Fibroblast of lung (primary cell): ENCODE results near the gene ESPN. TPM values are rescaled to one million over a fixed set of nuclear protein-coding genes. Genes with fewer than 3 reads are reported as not detected.
A peak's percentile ranks its signal among the peaks of the same experiment; 100 is the strongest.

Source experiments
- DNase-seq, 2 donors: peaks; one replicate each; pipeline versions ENCODE4 v3.0.0 to v3.0.0-alpha.2; 2010; ENCODE audit warnings: low read depth in 2 of 2
- H2AFZ ChIP-seq: 2 replicates; pipeline ENCODE4 v1.5.1; 2012; ENCODE audit warnings: low read length, control low read depth, inconsistent platforms
- H3K27ac ChIP-seq: 2 replicates; pipeline ENCODE4 v1.5.1; 2011; ENCODE audit warnings: low read length, control low read depth; ENCODE audit not compliant: insufficient read depth
- H3K27me3 ChIP-seq: 2 replicates; pipeline ENCODE4 v1.5.1; 2011; ENCODE audit warnings: mild to moderate bottlenecking, low read length; ENCODE audit not compliant: control insufficient read depth, insufficient read depth
- H3K36me3 ChIP-seq: 2 replicates; pipeline ENCODE4 v1.5.1; 2011; ENCODE audit warnings: low read length; ENCODE audit not compliant: control insufficient read depth, insufficient read depth
- H3K4me1 ChIP-seq: 2 replicates; pipeline ENCODE4 v1.5.1; 2011; ENCODE audit warnings: low read length; ENCODE audit not compliant: control insufficient read depth, insufficient read depth; ENCODE audit errors: extremely low read depth
- H3K4me2 ChIP-seq: 2 replicates; pipeline ENCODE4 v1.5.1; 2011; ENCODE audit warnings: low read length, control low read depth; ENCODE audit not compliant: insufficient read depth; ENCODE audit errors: extremely low read depth
- H3K4me3 ChIP-seq, 4 experiments: fragments of 200-600 bp in 1 of 4; sonication (generic) in 1 of 4; replicated peaks in 1 of 4; 2 replicates each; pipeline ENCODE4 v1.5.1; 2011 to 2016; ENCODE audit warnings: low read length in 4 of 4, low read depth in 3 of 4, mild to moderate bottlenecking in 3 of 4, control low read depth in 2 of 4, inconsistent platforms in 1 of 4, mixed read lengths in 1 of 4; ENCODE audit not compliant: insufficient read depth in 1 of 4; ENCODE audit errors: control extremely low read depth in 1 of 4
- H3K79me2 ChIP-seq: 2 replicates; pipeline ENCODE4 v1.5.1; 2012; ENCODE audit warnings: mild to moderate bottlenecking, low read length, inconsistent platforms; ENCODE audit not compliant: control insufficient read depth, insufficient read depth
- H3K9ac ChIP-seq: 2 replicates; pipeline ENCODE4 v1.5.1; 2011; ENCODE audit warnings: mild to moderate bottlenecking, low read length, control low read depth; ENCODE audit not compliant: insufficient read depth
- H3K9me3 ChIP-seq: 2 replicates; pipeline ENCODE4 v1.5.1; 2012; ENCODE audit warnings: low read depth, low read length; ENCODE audit not compliant: control insufficient read depth, insufficient read depth
- H4K20me1 ChIP-seq: 2 replicates; pipeline ENCODE4 v1.5.1; 2011; ENCODE audit warnings: low read length; ENCODE audit not compliant: control insufficient read depth, insufficient read depth; ENCODE audit errors: extremely low read depth
- EZH2 ChIP-seq: IDR thresholded peaks from 2 replicates; pipeline ENCODE4 v1.5.1; 2012; ENCODE audit warnings: low read length, control low read depth, mild to moderate bottlenecking; ENCODE audit errors: missing control alignments
- polyA plus RNA-seq, 2 donors: library from polyadenylated mRNA; depleted of rRNA in 1 of 2; stranded (reverse) in 1 of 2; unstranded in 1 of 2; fragments of >200 nt; gene quantifications; 2 replicates each; pipeline ENCODE4 v1.2.1, GENCODE V29; 2011 to 2012; ENCODE audit warnings: missing spikeins in 1 of 2
- total RNA-seq: library from RNA; depleted of rRNA; stranded (reverse); fragments of >200 nt; gene quantifications from 2 replicates; pipeline ENCODE4 v1.2.1, GENCODE V29; 2014
- TF ChIP-seq, protein P1 (sequence below), 2 donors: IDR thresholded peaks in 1 of 2; conservative IDR thresholded peaks in 1 of 2; 1 replicate in 1 of 2; 2 replicates in 1 of 2; pipeline ENCODE4 v1.5.1; 2011 to 2012; ENCODE audit warnings: low read length in 2 of 2, control low read depth in 1 of 2, inconsistent platforms in 1 of 2, low read depth in 1 of 2, mild to moderate bottlenecking in 1 of 2

Gene ESPN
- total and polyA plus RNA-seq, 2 donors (not counting 1 experiment from before 2014, with no cell fraction given): not detected

DNA sequence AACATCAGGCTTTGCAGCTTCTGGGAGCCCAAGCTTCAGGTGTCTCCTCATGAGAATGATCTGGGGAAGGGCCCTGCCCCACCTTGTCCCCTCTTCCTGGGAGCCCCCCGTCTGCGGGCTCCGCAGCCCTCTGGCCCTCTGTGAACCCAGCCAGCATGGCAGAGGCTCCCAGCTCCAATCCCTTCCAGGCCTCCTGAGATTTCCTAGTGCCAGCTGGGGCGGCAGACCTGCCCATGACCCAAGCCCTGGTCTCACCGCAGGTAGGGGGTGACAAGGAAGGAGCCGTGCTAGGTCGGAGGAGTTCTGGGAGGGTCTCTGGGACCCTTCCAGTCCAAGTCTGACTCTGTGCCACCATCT, 59.2 kb downstream of the ESPN start:
- no peaks in the 10 kb centered on the region for H3K4me1 ChIP-seq
- H3K4me3 ChIP-seq: no peak overlapping the region
- H3K27me3 ChIP-seq: peaks cover 16% of the 10 kb centered on the region
- H3K27ac ChIP-seq: no peak overlapping the region
- H3K79me2 ChIP-seq: no peaks in the 10 kb centered on the region
- no peak overlapping the region for H3K4me2 ChIP-seq
- no peak for DNase-seq
- H4K20me1 ChIP-seq: no peaks in the 10 kb centered on the region
- no peak overlapping the region for H3K9ac ChIP-seq
- no peak overlapping the region for H2AFZ ChIP-seq
- no peaks in the 10 kb centered on the region for H3K36me3 ChIP-seq
- no peak for TF ChIP-seq EZH2
- TF ChIP-seq, protein P1, sequence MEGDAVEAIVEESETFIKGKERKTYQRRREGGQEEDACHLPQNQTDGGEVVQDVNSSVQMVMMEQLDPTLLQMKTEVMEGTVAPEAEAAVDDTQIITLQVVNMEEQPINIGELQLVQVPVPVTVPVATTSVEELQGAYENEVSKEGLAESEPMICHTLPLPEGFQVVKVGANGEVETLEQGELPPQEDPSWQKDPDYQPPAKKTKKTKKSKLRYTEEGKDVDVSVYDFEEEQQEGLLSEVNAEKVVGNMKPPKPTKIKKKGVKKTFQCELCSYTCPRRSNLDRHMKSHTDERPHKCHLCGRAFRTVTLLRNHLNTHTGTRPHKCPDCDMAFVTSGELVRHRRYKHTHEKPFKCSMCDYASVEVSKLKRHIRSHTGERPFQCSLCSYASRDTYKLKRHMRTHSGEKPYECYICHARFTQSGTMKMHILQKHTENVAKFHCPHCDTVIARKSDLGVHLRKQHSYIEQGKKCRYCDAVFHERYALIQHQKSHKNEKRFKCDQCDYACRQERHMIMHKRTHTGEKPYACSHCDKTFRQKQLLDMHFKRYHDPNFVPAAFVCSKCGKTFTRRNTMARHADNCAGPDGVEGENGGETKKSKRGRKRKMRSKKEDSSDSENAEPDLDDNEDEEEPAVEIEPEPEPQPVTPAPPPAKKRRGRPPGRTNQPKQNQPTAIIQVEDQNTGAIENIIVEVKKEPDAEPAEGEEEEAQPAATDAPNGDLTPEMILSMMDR (conservative IDR thresholded peaks at IDR 0.05 in 1 of 2, IDR thresholded peaks at IDR 0.05 in 1 of 2; ENCODE audit: low read depth in 1 of 2, low read length in 2 of 2): no peak
- H3K9me3 ChIP-seq: no peaks in the 10 kb centered on the region

DNA sequence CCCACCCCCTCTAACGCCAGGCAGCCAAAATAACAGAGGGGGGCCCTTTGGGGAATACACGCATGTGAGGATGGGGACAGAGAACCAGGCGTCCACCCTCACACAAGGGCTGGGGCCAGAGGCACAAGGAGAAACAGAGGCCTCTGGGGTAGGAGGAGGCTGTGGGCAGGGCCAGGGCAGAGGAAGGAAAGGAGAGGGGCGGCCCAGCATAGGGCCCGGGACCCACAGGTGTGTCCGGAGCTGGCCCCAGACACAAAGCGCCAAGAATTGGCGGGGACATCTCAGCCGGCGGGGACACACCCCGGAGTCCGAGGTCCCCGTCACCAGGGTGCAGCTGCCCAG, 60.2 kb downstream of the ESPN start:
- DNase-seq: no peak
- no peaks in the 10 kb centered on the region for H3K4me1 ChIP-seq
- no peak overlapping the region for H3K9ac ChIP-seq
- no peak overlapping the region for H2AFZ ChIP-seq
- peak overlapping the region in 1 of 4 experiments; percentile 33 for H3K4me3 ChIP-seq
- peak; percentile 79 for TF ChIP-seq EZH2
- TF ChIP-seq, protein P1 (conservative IDR thresholded peaks at IDR 0.05 in 1 of 2, IDR thresholded peaks at IDR 0.05 in 1 of 2; ENCODE audit: low read depth in 1 of 2, low read length in 2 of 2): no peak
- H3K36me3 ChIP-seq: no peaks in the 10 kb centered on the region
- no peaks in the 10 kb centered on the region for H3K79me2 ChIP-seq
- H3K27ac ChIP-seq: no peak overlapping the region
- H4K20me1 ChIP-seq: no peaks in the 10 kb centered on the region
- peak overlapping the region; percentile 8 for H3K4me2 ChIP-seq
- no peaks in the 10 kb centered on the region for H3K9me3 ChIP-seq
- H3K27me3 ChIP-seq: peaks cover 16% of the 10 kb centered on the region

DNA sequence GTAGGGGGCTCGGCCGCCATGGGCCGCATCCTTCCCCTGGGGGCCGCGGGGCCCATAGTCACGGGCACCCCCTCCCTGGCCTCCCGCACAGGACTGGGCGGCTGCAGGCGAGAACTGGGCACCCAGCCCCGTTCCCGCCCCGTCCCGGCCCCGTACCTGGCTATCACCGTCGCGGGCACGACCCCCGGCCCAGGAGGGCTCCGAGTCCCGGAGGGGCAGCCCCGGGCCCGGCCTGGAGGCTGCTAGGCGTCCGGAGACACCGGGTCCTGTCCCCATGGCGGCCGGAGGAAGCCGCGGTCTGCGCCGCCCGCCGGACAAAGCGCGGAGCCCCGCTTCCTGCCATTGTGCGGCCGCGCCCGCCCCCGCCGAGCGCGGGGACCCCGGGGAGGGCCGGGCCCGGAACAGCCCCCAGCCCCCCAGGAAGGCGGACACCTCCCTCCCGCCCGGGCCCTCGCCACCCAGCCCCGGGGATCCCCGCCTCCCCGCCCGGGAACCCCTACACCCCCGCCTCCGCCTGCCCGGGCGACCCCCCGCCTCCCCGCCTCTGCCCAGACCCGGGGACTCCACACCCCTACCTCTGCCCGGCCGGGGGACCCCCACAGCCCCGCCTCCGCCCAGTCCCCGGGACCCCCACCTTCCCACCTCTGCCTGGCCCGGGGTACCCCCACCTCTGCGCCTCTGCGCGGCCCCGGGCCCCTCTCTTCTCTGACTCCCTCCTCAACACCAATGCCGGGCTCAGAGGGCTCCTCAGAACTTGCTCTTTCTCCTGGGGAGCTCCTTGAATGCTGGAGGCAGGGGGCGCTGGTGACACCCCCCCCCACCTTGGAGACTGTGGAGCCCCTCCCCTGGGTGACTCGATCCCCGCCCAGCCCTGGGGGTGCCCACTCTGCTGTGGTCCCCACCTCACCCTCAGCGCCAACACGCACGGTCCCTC, 60.9 kb downstream of the ESPN start:
- no peaks in the 10 kb centered on the region for H3K79me2 ChIP-seq
- H3K4me1 ChIP-seq: no peaks in the 10 kb centered on the region
- no peak for TF ChIP-seq EZH2
- TF ChIP-seq, protein P1 (conservative IDR thresholded peaks at IDR 0.05 in 1 of 2, IDR thresholded peaks at IDR 0.05 in 1 of 2; ENCODE audit: low read depth in 1 of 2, low read length in 2 of 2): no peak
- no peak for DNase-seq
- H4K20me1 ChIP-seq: no peaks in the 10 kb centered on the region
- H3K4me2 ChIP-seq: peak overlapping the region; percentile 25
- H2AFZ ChIP-seq: no peak overlapping the region
- H3K27me3 ChIP-seq: peaks cover 16% of the 10 kb centered on the region
- H3K9me3 ChIP-seq: no peaks in the 10 kb centered on the region
- H3K27ac ChIP-seq: no peak overlapping the region
- H3K9ac ChIP-seq: no peak overlapping the region
- no peaks in the 10 kb centered on the region for H3K36me3 ChIP-seq
- peak overlapping the region in 2 of 4 experiments; percentile 32 to 33 for H3K4me3 ChIP-seq
